Activated CD4-positive, alpha-beta T cell treated with anti-CD3 and anti-CD28 coated beads for 36 hours (primary cell): ENCODE data around the gene GRIN1. TPM values are rescaled to one million over a fixed set of nuclear protein-coding genes. Genes with fewer than 3 reads are reported as not detected.

Experiments used
- ATAC-seq: fragments of 200-7000 bp; cut with Tn5 transposase; one replicate; pipeline ENCODE4 v1.10.0; 2021; ENCODE audit warnings: mild to moderate bottlenecking, moderate library complexity
- CTCF ChIA-PET: fragments of 350-600 bp; sonication (Branson Sonifier 250); formaldehyde crosslinking; loops from one replicate; lab custom pipeline; 2021; ENCODE audit warnings: antibody characterized with exemption; lab: Charles Lee
- POLR2A ChIA-PET: fragments of 350-600 bp; sonication (Branson Sonifier 250); formaldehyde crosslinking; loops from one replicate; lab custom pipeline; 2021; ENCODE audit warnings: antibody characterized with exemption, inconsistent platforms; lab: Charles Lee
- DNase-seq: peaks from one replicate; pipeline ENCODE4 v3.0.0-alpha.2; 2020
- H3K27ac Mint-ChIP-seq: one replicate; pipeline ENCODE4 v1.8.0; 2021; ENCODE audit warnings: mixed read lengths
- H3K27me3 Mint-ChIP-seq: one replicate; pipeline ENCODE4 v1.8.0; 2021; ENCODE audit warnings: mixed read lengths
- H3K36me3 Mint-ChIP-seq: one replicate; pipeline ENCODE4 v1.8.0; 2021; ENCODE audit warnings: low read depth, mixed read lengths
- H3K4me1 Mint-ChIP-seq: one replicate; pipeline ENCODE4 v1.8.0; 2021; ENCODE audit warnings: mixed read lengths
- H3K4me3 Mint-ChIP-seq: one replicate; pipeline ENCODE4 v1.8.0; 2021; ENCODE audit warnings: mild to moderate bottlenecking, moderate library complexity, mixed read lengths
- H3K9me3 Mint-ChIP-seq: one replicate; pipeline ENCODE4 v1.8.0; 2021; ENCODE audit warnings: low read depth, mixed read lengths
- intact Hi-C, 2 experiments: fragments of 100-400 bp; cut with DNase I in 1 of 2; cut with micrococcal nuclease in 1 of 2; formaldehyde crosslinking; loops; one replicate each; pipeline versions ENCODE4 v1.14.2 to v1.15.1; 2022 to 2024; cut with DNase I, micrococcal nuclease
- total RNA-seq, 2 experiments: library from RNA; stranded (reverse); gene quantifications; one replicate each; pipeline ENCODE4 v1.2.3, GENCODE V29; 2021

GRIN1 gene
- total RNA-seq, 2 experiments from 2014 or later, result 0.14 TPM; not detected in 1

- Mint-ChIP-seq H3K9me3 (no peaks in the 10 kb centered on the region), H3K4me1 (no peaks in the 10 kb centered on the region), H3K27ac (no peak overlapping the region), H3K4me3 (no peak overlapping the region), H3K27me3 (peaks cover 27% of the 10 kb centered on the region), H3K36me3 (no peaks in the 10 kb centered on the region)
- intact Hi-C loops, result no loop called here
- ChIA-PET CTCF (interaction anchor here (0.6 to 0.7 kb wide), 2 partner anchors 121 to 640 kb away, joined by 3 to 4 read pairs; no protein-coding TSS in a partner anchor), POLR2A (no interaction called here)
- peak; percentile 20 for ATAC-seq
- DNase-seq, result peak; percentile 34
Measured at GRCh38 chr9:137167747-137168572, 29.0 kb downstream of the GRIN1 start.

- H3K27me3 Mint-ChIP-seq, result peaks cover 28% of the 10 kb centered on the region
- H3K9me3 Mint-ChIP-seq, result no peaks in the 10 kb centered on the region
- POLR2A ChIA-PET, result no interaction called here
- intact Hi-C loops, result no loop called here
- H3K27ac Mint-ChIP-seq, result no peak overlapping the region
- peak overlapping the region; percentile 44 for H3K4me3 Mint-ChIP-seq
- DNase-seq, result peak; percentile 37
- no peaks in the 10 kb centered on the region for H3K36me3 Mint-ChIP-seq
- CTCF ChIA-PET, result interaction anchor here (0.6 to 0.7 kb wide), 2 partner anchors 122 to 641 kb away, joined by 3 to 4 read pairs; no protein-coding TSS in a partner anchor
- no peaks in the 10 kb centered on the region for H3K4me1 Mint-ChIP-seq
- peak; percentile 7 for ATAC-seq
Measured at GRCh38 chr9:137168573-137168903, 29.6 kb downstream of the GRIN1 start.

- peak overlapping the region; percentile 44 for H3K4me3 Mint-ChIP-seq
- intact Hi-C loops, result no loop called here
- no peaks in the 10 kb centered on the region for H3K9me3 Mint-ChIP-seq
- H3K36me3 Mint-ChIP-seq, result no peaks in the 10 kb centered on the region
- ChIA-PET CTCF (interaction anchor here (0.7 kb wide), 1 partner anchor 122 kb away, joined by 3 read pairs; no protein-coding TSS in a partner anchor), POLR2A (no interaction called here)
- H3K4me1 Mint-ChIP-seq, result no peaks in the 10 kb centered on the region
- no peak overlapping the region for H3K27ac Mint-ChIP-seq
- ATAC-seq (peak; percentile 42), DNase-seq (peak; percentile 39)
- H3K27me3 Mint-ChIP-seq, result peaks cover 26% of the 10 kb centered on the region
Measured at GRCh38 chr9:137168904-137169856, 30.2 kb downstream of the GRIN1 start.

- H3K4me3 Mint-ChIP-seq, result peak within 1 kb of the TSS; percentile 44
- POLR2A ChIA-PET, result no interaction called here
Measured at GRCh38 chr9:137169896-137170358, 31.0 kb downstream of the GRIN1 start, which contains the start of gene LRRC26. LRRC26 (minus strand) TSS chr9:137170051; CDS start chr9:137169943, 108 bp downstream.

GRCh38 chr9:137170486-137171148 is 31.7 kb downstream of the GRIN1 start:
- H3K9me3 Mint-ChIP-seq, result no peaks in the 10 kb centered on the region
- intact Hi-C loops, result no loop called here
- H3K4me3 Mint-ChIP-seq, result no peak overlapping the region
- H3K27me3 Mint-ChIP-seq, result peaks cover 19% of the 10 kb centered on the region
- ATAC-seq, result no peak
- no peaks in the 10 kb centered on the region for H3K36me3 Mint-ChIP-seq
- POLR2A ChIA-PET, result no interaction called here
- H3K27ac Mint-ChIP-seq, result no peak overlapping the region
- CTCF ChIA-PET, result no interaction called here
- H3K4me1 Mint-ChIP-seq, result no peaks in the 10 kb centered on the region
- no peak for DNase-seq

More at GRCh38 chr9:137169896-137170358, 31.0 kb downstream of the GRIN1 start, which contains the start of gene LRRC26:
- no peaks in the 10 kb centered on the region for H3K4me1 Mint-ChIP-seq
- H3K36me3 Mint-ChIP-seq, result no peaks in the 10 kb centered on the region
- DNase-seq, result no peak
- no peaks in the 10 kb centered on the region for H3K9me3 Mint-ChIP-seq
- peaks cover 23% of the 10 kb centered on the region for H3K27me3 Mint-ChIP-seq
- CTCF ChIA-PET, result no interaction called here
- ATAC-seq, result no peak
- no peak within 1 kb of the TSS for H3K27ac Mint-ChIP-seq
- intact Hi-C loops, result no loop called here

- ChIA-PET POLR2A (no interaction called here), CTCF (interaction anchor here (1.1 kb wide), 1 partner anchor 14 kb away, joined by 3 read pairs; no protein-coding TSS in a partner anchor)
- ATAC-seq (no peak), DNase-seq (no peak)
- H3K27ac Mint-ChIP-seq, result no peak overlapping the region
- no peaks in the 10 kb centered on the region for H3K4me1 Mint-ChIP-seq
- peaks cover 19% of the 10 kb centered on the region for H3K27me3 Mint-ChIP-seq
- intact Hi-C loops, result no loop called here
- no peak overlapping the region for H3K4me3 Mint-ChIP-seq
- H3K36me3 Mint-ChIP-seq, result no peaks in the 10 kb centered on the region
- H3K9me3 Mint-ChIP-seq, result no peaks in the 10 kb centered on the region
Measured at GRCh38 chr9:137171149-137171900, 32.4 kb downstream of the GRIN1 start.

GRCh38 chr9:137172901-137173795 is 34.2 kb downstream of the GRIN1 start:
- Mint-ChIP-seq H3K27ac (no peak overlapping the region), H3K27me3 (peaks cover 13% of the 10 kb centered on the region), H3K36me3 (peaks cover 2% of the 10 kb centered on the region), H3K9me3 (no peaks in the 10 kb centered on the region), H3K4me1 (no peaks in the 10 kb centered on the region), H3K4me3 (no peak overlapping the region)
- ChIA-PET CTCF (no interaction called here), POLR2A (no interaction called here)
- intact Hi-C loops, result no loop called here
- ATAC-seq, result no peak
- no peak for DNase-seq

- ChIA-PET CTCF (interaction anchor here (1.0 to 1.9 kb wide), 3 partner anchors 17 to 63 kb away, joined by 3 to 5 read pairs (median 3); no protein-coding TSS in a partner anchor), POLR2A (no interaction called here)
- Mint-ChIP-seq H3K4me1 (no peaks in the 10 kb centered on the region), H3K27me3 (peaks cover 10% of the 10 kb centered on the region), H3K9me3 (no peaks in the 10 kb centered on the region), H3K36me3 (peaks cover 2% of the 10 kb centered on the region), H3K4me3 (no peak overlapping the region), H3K27ac (no peak overlapping the region)
- ATAC-seq (no peak), DNase-seq (no peak)
- intact Hi-C loops, result no loop called here
Measured at GRCh38 chr9:137173796-137174664, 35.1 kb downstream of the GRIN1 start.

- ChIA-PET POLR2A (no interaction called here), CTCF (interaction anchor here (1.0 to 1.9 kb wide), 3 partner anchors 18 to 62 kb away, joined by 3 to 5 read pairs (median 3); no protein-coding TSS in a partner anchor)
- DNase-seq, result peak; percentile 59
- peak; percentile 29 for ATAC-seq
- no peaks in the 10 kb centered on the region for H3K4me1 Mint-ChIP-seq
- H3K27me3 Mint-ChIP-seq, result peaks cover 10% of the 10 kb centered on the region
- no peak overlapping the region for H3K4me3 Mint-ChIP-seq
- no peaks in the 10 kb centered on the region for H3K9me3 Mint-ChIP-seq
- intact Hi-C loops, result no loop called here
- H3K36me3 Mint-ChIP-seq, result peaks cover 6% of the 10 kb centered on the region
- no peak overlapping the region for H3K27ac Mint-ChIP-seq
Measured at GRCh38 chr9:137174722-137175293, 35.9 kb downstream of the GRIN1 start.
